ENCODE data around the gene FAS. TPM values are rescaled to one million over a fixed set of nuclear protein-coding genes. Genes with fewer than 3 reads are reported as not detected.

Gene FAS
- total RNA-seq, 1 experiment from 2014 or later, result 9.3 TPM

DNA sequence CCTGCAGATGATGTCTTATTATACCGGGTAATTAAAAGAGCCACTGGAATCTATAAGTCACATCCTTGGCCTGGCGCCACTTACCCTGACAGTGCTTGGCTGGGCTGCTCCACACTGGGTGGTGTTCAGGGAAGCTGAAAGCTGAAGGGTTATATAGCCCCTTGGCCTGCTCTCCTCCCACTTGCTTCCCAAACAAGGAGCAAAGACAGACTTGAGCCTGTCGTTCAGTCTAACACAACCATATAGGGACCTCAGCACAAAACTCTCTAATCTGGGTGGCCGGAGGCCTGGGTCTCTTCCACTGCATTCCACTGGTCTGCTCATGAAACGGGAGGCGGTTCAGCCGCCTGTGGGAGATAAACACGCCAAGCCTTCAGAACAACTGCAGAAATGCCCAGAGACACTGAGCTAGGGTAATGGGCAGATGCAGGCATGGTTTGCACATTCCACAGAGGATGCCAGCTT is 37.9 kb upstream of the FAS start, which contains the start of gene ACTA2 (continued):
- TF ChIP-seq FOSL1 (IDR thresholded peaks at IDR 0.05; ENCODE audit: low read depth), result no peak
- no peak for TF ChIP-seq JUND (IDR thresholded peaks at IDR 0.05)

DNA sequence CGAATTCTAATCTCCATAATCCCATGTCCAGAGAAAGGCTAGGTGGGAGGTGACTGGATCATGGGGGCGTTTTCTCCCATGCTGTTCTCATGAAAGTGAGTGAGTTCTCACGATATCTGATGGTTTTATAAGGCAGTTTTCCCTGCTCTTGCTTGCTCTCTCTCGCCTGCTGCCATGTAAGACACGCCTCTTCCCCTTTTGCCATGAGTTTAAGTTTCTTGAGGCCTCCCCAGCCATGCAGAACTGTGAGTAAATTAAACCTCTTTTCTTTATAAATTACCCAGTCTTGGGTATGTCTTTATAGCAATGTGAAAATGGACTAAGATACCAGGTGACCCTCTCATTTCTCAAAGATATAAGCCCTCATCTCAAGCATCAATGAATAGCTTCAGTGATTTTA is 36.9 kb upstream of the FAS start:
- Histone ChIP-seq H3K36me3 (ENCODE audit: control insufficient read depth in 1 of 2, insufficient read depth in 2 of 2, low read length in 2 of 2) (no peaks in the 10 kb centered on the region), H3K4me1 (ENCODE audit: control insufficient read depth in 1 of 2, insufficient read depth in 2 of 2, low read length in 2 of 2) (no peaks in the 10 kb centered on the region), H2AFZ (ENCODE audit: low read depth, low read length, poor library complexity, severe bottlenecking) (no peak overlapping the region), H3K9me3 (ENCODE audit: control insufficient read depth in 1 of 2, insufficient read depth in 1 of 2, low read depth in 1 of 2, low read length in 2 of 2) (no peaks in the 10 kb centered on the region), H3K79me2 (ENCODE audit: insufficient read depth, low read length) (no peaks in the 10 kb centered on the region), H3K4me2 (ENCODE audit: low read length) (no peak overlapping the region), H4K20me1 (ENCODE audit: insufficient read depth) (no peaks in the 10 kb centered on the region), H3K4me3 (replicated peaks in 1 of 2; ENCODE audit: low read depth in 1 of 2, low read length in 2 of 2) (no peak overlapping the region), H3K27ac (ENCODE audit: low read depth, low read length) (no peak overlapping the region), H3K9me2 (ENCODE audit: insufficient read depth) (no peaks in the 10 kb centered on the region), H3K27me3 (ENCODE audit: insufficient read depth, low read length) (no peaks in the 10 kb centered on the region), H3K9ac (ENCODE audit: low read length) (no peak overlapping the region)
- DNase-seq (ENCODE audit: low read depth, low spot score) (no peak), ATAC-seq (no peak)
- TF ChIP-seq SP1 (IDR thresholded peaks at IDR 0.05; ENCODE audit: low read depth) (no peak), EGR1 (IDR thresholded peaks at IDR 0.05; ENCODE audit: low read depth) (no peak), CEBPB (IDR thresholded peaks at IDR 0.05; ENCODE audit: low read depth) (no peak), SRF (IDR thresholded peaks at IDR 0.05; ENCODE audit: low read depth) (no peak), TCF7L2 (IDR thresholded peaks at IDR 0.05; ENCODE audit: borderline replicate concordance, extremely low read depth, insufficient read depth, insufficient read length) (no peak), EZH2 (IDR thresholded peaks at IDR 0.05) (no peak), SIN3A (IDR thresholded peaks at IDR 0.05; ENCODE audit: low read depth) (no peak), POLR2AphosphoS5 (IDR thresholded peaks at IDR 0.05; ENCODE audit: low read depth, low read length) (no peak), FOSL1 (IDR thresholded peaks at IDR 0.05; ENCODE audit: low read depth) (no peak), ELF1 (IDR thresholded peaks at IDR 0.05; ENCODE audit: borderline replicate concordance, low read depth) (no peak), CBX3 (IDR thresholded peaks at IDR 0.05; ENCODE audit: low read depth) (no peak), JUND (IDR thresholded peaks at IDR 0.05) (no peak)
- TF ChIP-seq, protein P1, sequence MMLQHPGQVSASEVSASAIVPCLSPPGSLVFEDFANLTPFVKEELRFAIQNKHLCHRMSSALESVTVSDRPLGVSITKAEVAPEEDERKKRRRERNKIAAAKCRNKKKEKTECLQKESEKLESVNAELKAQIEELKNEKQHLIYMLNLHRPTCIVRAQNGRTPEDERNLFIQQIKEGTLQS (IDR thresholded peaks at IDR 0.05), result no peak
- TF ChIP-seq, protein P2, sequence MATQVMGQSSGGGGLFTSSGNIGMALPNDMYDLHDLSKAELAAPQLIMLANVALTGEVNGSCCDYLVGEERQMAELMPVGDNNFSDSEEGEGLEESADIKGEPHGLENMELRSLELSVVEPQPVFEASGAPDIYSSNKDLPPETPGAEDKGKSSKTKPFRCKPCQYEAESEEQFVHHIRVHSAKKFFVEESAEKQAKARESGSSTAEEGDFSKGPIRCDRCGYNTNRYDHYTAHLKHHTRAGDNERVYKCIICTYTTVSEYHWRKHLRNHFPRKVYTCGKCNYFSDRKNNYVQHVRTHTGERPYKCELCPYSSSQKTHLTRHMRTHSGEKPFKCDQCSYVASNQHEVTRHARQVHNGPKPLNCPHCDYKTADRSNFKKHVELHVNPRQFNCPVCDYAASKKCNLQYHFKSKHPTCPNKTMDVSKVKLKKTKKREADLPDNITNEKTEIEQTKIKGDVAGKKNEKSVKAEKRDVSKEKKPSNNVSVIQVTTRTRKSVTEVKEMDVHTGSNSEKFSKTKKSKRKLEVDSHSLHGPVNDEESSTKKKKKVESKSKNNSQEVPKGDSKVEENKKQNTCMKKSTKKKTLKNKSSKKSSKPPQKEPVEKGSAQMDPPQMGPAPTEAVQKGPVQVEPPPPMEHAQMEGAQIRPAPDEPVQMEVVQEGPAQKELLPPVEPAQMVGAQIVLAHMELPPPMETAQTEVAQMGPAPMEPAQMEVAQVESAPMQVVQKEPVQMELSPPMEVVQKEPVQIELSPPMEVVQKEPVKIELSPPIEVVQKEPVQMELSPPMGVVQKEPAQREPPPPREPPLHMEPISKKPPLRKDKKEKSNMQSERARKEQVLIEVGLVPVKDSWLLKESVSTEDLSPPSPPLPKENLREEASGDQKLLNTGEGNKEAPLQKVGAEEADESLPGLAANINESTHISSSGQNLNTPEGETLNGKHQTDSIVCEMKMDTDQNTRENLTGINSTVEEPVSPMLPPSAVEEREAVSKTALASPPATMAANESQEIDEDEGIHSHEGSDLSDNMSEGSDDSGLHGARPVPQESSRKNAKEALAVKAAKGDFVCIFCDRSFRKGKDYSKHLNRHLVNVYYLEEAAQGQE (IDR thresholded peaks at IDR 0.05; ENCODE audit: low read depth), result no peak
- TF ChIP-seq, protein P3, sequence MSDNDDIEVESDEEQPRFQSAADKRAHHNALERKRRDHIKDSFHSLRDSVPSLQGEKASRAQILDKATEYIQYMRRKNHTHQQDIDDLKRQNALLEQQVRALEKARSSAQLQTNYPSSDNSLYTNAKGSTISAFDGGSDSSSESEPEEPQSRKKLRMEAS (IDR thresholded peaks at IDR 0.05), result no peak
- POLR2A ChIA-PET, result no interaction called here
- intact Hi-C loops (cut with micrococcal nuclease), result no loop called here
- no TSS peak for BruUV-seq (replicated peaks)
- CTCF ChIA-PET, result no interaction called here
- RAD21 ChIA-PET (ENCODE audit: low non-redundant PET in 1 of 2, low total read pairs in 2 of 2, uncharacterized antibody in 2 of 2, unreplicated experiment in 2 of 2), result no interaction called here

Measured in HCT116 (cell line).